Sigmoid colon (tissue), 3 donors: Measurements from ENCODE around the gene CKAP4.

Experiments used
- CTCF ChIP-seq, 4 experiments: fragments of 450-650 bp in 3 of 4; fragments of 200-600 bp in 1 of 4; IDR thresholded peaks; one replicate each; pipeline ENCODE4 v1.5.1; 2016 to 2019; ENCODE audit warnings: antibody characterized with exemption in 4 of 4, mild to moderate bottlenecking in 3 of 4, moderate library complexity in 2 of 4
- POLR2A ChIP-seq, 2 donors: fragments of 450-650 bp; IDR thresholded peaks; one replicate each; pipeline ENCODE4 v1.6.1; 2016; ENCODE audit warnings: antibody characterized with exemption in 2 of 2, mild to moderate bottlenecking in 2 of 2, moderate library complexity in 2 of 2

GRCh38 chr12:106248312-106248845 lies 559 bp upstream of the CKAP4 start:
- no peak for TF ChIP-seq CTCF (IDR thresholded peaks at IDR 0.05)
- TF ChIP-seq POLR2A (IDR thresholded peaks at IDR 0.05): no peak
